Endothelial cell of umbilical vein (primary cell): Measurements from ENCODE around the gene FRY. TPM values are rescaled to one million over a fixed set of nuclear protein-coding genes. Genes with fewer than 3 reads are reported as not detected.

Experiments used
- BruUV-seq: library from RNA; stranded (reverse); fragments of 400-500 nt; replicated peaks from 2 replicates; lab custom pipeline; 2021; lab: Mats Ljungman, UMichigan
- CTCF ChIA-PET: fragments of 300-600, 350-600 bp; sonication (Branson Sonifier 250); formaldehyde crosslinking; loops from one replicate; lab custom pipeline; 2021; ENCODE audit warnings: antibody characterized with exemption, inconsistent platforms; lab: Charles Lee
- POLR2A ChIA-PET: fragments of 300-600, 350-600 bp; sonication (Branson Sonifier 250); formaldehyde crosslinking; loops from one replicate; lab custom pipeline; 2021; ENCODE audit warnings: antibody characterized with exemption, inconsistent platforms; lab: Charles Lee
- DNase-seq: peaks from one replicate; pipeline ENCODE4 v3.0.0-alpha.2; 2011; ENCODE audit warnings: low read depth, low spot score
- FAIRE-seq: peaks from 2 replicates; lab custom pipeline; 2011; peaks lifted over from hg19 to GRCh38; lab: Jason Lieb, UNC
- H2AFZ ChIP-seq: 2 replicates; pipeline ENCODE4 v1.6.0; 2012; ENCODE audit warnings: low read depth, low read length, control low read depth, inconsistent platforms
- H3K27ac ChIP-seq: 2 replicates; pipeline ENCODE4 v1.5.1; 2011; ENCODE audit warnings: low read depth, mild to moderate bottlenecking, control low read depth, low read length, moderate library complexity; ENCODE audit not compliant: insufficient read depth
- H3K27me3 ChIP-seq, 2 experiments: 2 replicates each; pipeline versions ENCODE4 v1.6.0 to v1.6.1; 2011; ENCODE audit warnings: low read length in 2 of 2, mixed read lengths in 1 of 2; ENCODE audit not compliant: control insufficient read depth in 2 of 2, insufficient read depth in 2 of 2
- H3K36me3 ChIP-seq, 2 experiments: 2 replicates in 1 of 2; 3 replicates in 1 of 2; pipeline ENCODE4 v1.5.1; 2011; ENCODE audit warnings: low read length in 2 of 2, mild to moderate bottlenecking in 1 of 2, moderate library complexity in 1 of 2; ENCODE audit not compliant: control insufficient read depth in 2 of 2, insufficient read depth in 2 of 2; ENCODE audit errors: extremely low read depth in 1 of 2
- H3K4me1 ChIP-seq: 3 replicates; pipeline ENCODE4 v1.5.1; 2011; ENCODE audit warnings: mild to moderate bottlenecking, low read length; ENCODE audit not compliant: control insufficient read depth, insufficient read depth; ENCODE audit errors: extremely low read depth
- H3K4me2 ChIP-seq: 2 replicates; pipeline ENCODE4 v1.6.1; 2011; ENCODE audit warnings: low read length, control low read depth, mixed read lengths; ENCODE audit not compliant: insufficient read depth
- H3K4me3 ChIP-seq, 3 experiments: fragments of 200-600 bp in 1 of 3; sonication (generic), shearing (Covaris generic) in 1 of 3; replicated peaks in 1 of 3; 2 replicates each; pipeline ENCODE4 v1.5.1; 2011 to 2016; ENCODE audit warnings: control low read depth in 3 of 3, low read length in 3 of 3, mild to moderate bottlenecking in 2 of 3, inconsistent platforms in 1 of 3, low read depth in 1 of 3, moderate library complexity in 1 of 3; ENCODE audit not compliant: insufficient read depth in 1 of 3
- H3K79me2 ChIP-seq: 2 replicates; pipeline ENCODE4 v1.6.0; 2012; ENCODE audit warnings: low read length, inconsistent platforms; ENCODE audit not compliant: control insufficient read depth, insufficient read depth
- H3K9ac ChIP-seq: replicated peaks from 2 replicates; pipeline ENCODE3; 2011; ENCODE audit warnings: low read length, control low read depth; ENCODE audit not compliant: insufficient read depth; ENCODE audit errors: extremely low read depth
- H3K9me1 ChIP-seq: replicated peaks from 3 replicates; pipeline ENCODE4 v1.6.0; 2011; ENCODE audit warnings: mild to moderate bottlenecking, low read length; ENCODE audit not compliant: control insufficient read depth, insufficient read depth; ENCODE audit errors: extremely low read depth
- H3K9me3 ChIP-seq: replicated peaks from 2 replicates; pipeline ENCODE4 v1.5.1; 2012; ENCODE audit warnings: low read length, inconsistent platforms; ENCODE audit not compliant: control insufficient read depth, insufficient read depth
- H4K20me1 ChIP-seq: replicated peaks from 2 replicates; pipeline ENCODE3; 2011; ENCODE audit warnings: mild to moderate bottlenecking, low read length; ENCODE audit not compliant: control insufficient read depth, insufficient read depth; ENCODE audit errors: extremely low read depth
- EZH2 ChIP-seq: IDR thresholded peaks from 2 replicates; pipeline ENCODE4 v1.6.1; 2012; ENCODE audit warnings: borderline replicate concordance, low read depth, mild to moderate bottlenecking, moderate library complexity, low read length, inconsistent platforms; ENCODE audit not compliant: severe bottlenecking
- FOS ChIP-seq: IDR thresholded peaks from 2 replicates; pipeline ENCODE4 v1.6.1; 2011; ENCODE audit warnings: mild to moderate bottlenecking, low read length, moderate library complexity, borderline replicate concordance; ENCODE audit not compliant: insufficient read depth
- GATA2 ChIP-seq: IDR thresholded peaks from 2 replicates; pipeline ENCODE4 v1.7.0; 2011; ENCODE audit warnings: low read depth, mild to moderate bottlenecking, moderate library complexity, mixed read lengths, low read length; ENCODE audit not compliant: insufficient read length, insufficient read depth
- JUN ChIP-seq: IDR thresholded peaks from 2 replicates; pipeline ENCODE4 v1.6.1; 2011; ENCODE audit warnings: borderline replicate concordance, low read depth; ENCODE audit not compliant: insufficient read length, insufficient read depth
- MYC ChIP-seq: IDR thresholded peaks from one replicate; pipeline ENCODE4 v1.6.1; 2011; ENCODE audit warnings: mild to moderate bottlenecking, low read depth, low read length
- POLR2A ChIP-seq: IDR thresholded peaks from 2 replicates; pipeline ENCODE4 v1.6.1; 2012; ENCODE audit warnings: low read depth, mild to moderate bottlenecking, control low read depth, low read length
- POLR2AphosphoS5 ChIP-seq: IDR thresholded peaks from 2 replicates; pipeline ENCODE4 v1.6.1; 2012; ENCODE audit warnings: low read depth, mild to moderate bottlenecking, control low read depth, low read length, moderate library complexity; ENCODE audit not compliant: insufficient read depth
- dilution Hi-C: fragments of 300-500 bp; cut with MboI; formaldehyde crosslinking; loops from one replicate; pipeline ENCODE4 v1.15.0; 2019; ENCODE audit warnings: low sequenced_read_pairs; ENCODE audit not compliant: extremely low pct_ligation_motif_present
- intact Hi-C: fragments of 100-400 bp; cut with micrococcal nuclease; formaldehyde crosslinking; loops from one replicate; pipeline ENCODE4 v1.10.0; 2022
- polyA plus RNA-seq, 4 experiments: library from polyadenylated mRNA; depleted of rRNA in 3 of 4; stranded (reverse) in 3 of 4; unstranded in 1 of 4; fragments of >200 nt; gene quantifications; 2 replicates each; pipeline versions ENCODE4 v1.2.1 to v1.2.3, GENCODE V29; 2011 to 2012; ENCODE audit warnings: missing spikeins in 1 of 4
- total RNA-seq: library from RNA; stranded (reverse); gene quantifications from 2 replicates; pipeline ENCODE4 v1.2.3, GENCODE V29; 2021
- TF ChIP-seq, protein P1 (sequence below): IDR thresholded peaks from 2 replicates; pipeline ENCODE4 v1.6.1; 2011; ENCODE audit not compliant: insufficient read depth, insufficient read length
- TF ChIP-seq, protein P2 (sequence below), 2 donors: IDR thresholded peaks; 1 replicate in 1 of 2; 2 replicates in 1 of 2; pipeline ENCODE4 v1.5.1; 2011; ENCODE audit warnings: low read length in 2 of 2, mild to moderate bottlenecking in 2 of 2, moderate library complexity in 2 of 2, control low read depth in 1 of 2, inconsistent platforms in 1 of 2, low read depth in 1 of 2; ENCODE audit not compliant: insufficient read depth in 1 of 2; ENCODE audit errors: extremely low read depth in 1 of 2

Gene FRY
- total and polyA plus RNA-seq, 2 donors (not counting 3 experiments of a cell fraction or from before 2014, with no cell fraction given) = 57.3 to 75.8 TPM

DNA sequence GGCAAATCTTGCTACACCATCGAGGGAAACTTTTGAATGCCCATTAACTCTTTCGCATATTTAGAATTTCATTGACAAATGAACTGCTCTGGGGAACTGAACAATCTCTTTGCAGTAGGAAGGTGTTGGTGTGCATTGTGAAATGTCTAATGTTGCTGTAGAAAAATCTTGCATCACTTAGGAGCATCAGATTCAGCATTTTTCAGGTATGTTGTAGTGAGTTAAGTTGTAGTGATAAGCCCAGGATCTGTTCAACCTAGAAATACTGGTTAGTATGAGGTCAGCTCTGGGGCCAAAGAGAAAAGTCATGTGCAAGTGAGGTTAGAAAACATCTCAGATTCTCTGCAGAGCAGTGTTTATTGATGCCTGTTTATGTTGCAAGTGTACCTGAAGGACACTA is 4.1 kb downstream of the FRY start:
- H3K79me2 ChIP-seq = no peaks in the 10 kb centered on the region
- no peaks in the 10 kb centered on the region for H3K9me3 ChIP-seq
- BruUV-seq = no TSS peak
- no peak overlapping the region for H3K4me2 ChIP-seq
- H2AFZ ChIP-seq = no peak overlapping the region
- no peak overlapping the region for H3K9ac ChIP-seq
- intact Hi-C loops (no loop called here), dilution Hi-C loops (no loop called here)
- ChIA-PET POLR2A (no interaction called here), CTCF (no interaction called here)
- H3K27ac ChIP-seq = no peak overlapping the region
- no peak overlapping the region for H3K4me3 ChIP-seq
- no peak for TF ChIP-seq EZH2
- TF ChIP-seq, protein P1, sequence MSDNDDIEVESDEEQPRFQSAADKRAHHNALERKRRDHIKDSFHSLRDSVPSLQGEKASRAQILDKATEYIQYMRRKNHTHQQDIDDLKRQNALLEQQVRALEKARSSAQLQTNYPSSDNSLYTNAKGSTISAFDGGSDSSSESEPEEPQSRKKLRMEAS = no peak
- TF ChIP-seq POLR2AphosphoS5 = no peak
- TF ChIP-seq JUN = no peak
- no peak for TF ChIP-seq POLR2A
- no peak for TF ChIP-seq GATA2
- TF ChIP-seq, protein P2, sequence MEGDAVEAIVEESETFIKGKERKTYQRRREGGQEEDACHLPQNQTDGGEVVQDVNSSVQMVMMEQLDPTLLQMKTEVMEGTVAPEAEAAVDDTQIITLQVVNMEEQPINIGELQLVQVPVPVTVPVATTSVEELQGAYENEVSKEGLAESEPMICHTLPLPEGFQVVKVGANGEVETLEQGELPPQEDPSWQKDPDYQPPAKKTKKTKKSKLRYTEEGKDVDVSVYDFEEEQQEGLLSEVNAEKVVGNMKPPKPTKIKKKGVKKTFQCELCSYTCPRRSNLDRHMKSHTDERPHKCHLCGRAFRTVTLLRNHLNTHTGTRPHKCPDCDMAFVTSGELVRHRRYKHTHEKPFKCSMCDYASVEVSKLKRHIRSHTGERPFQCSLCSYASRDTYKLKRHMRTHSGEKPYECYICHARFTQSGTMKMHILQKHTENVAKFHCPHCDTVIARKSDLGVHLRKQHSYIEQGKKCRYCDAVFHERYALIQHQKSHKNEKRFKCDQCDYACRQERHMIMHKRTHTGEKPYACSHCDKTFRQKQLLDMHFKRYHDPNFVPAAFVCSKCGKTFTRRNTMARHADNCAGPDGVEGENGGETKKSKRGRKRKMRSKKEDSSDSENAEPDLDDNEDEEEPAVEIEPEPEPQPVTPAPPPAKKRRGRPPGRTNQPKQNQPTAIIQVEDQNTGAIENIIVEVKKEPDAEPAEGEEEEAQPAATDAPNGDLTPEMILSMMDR (IDR thresholded peaks at IDR 0.05; ENCODE audit: extremely low read depth in 1 of 2, insufficient read depth in 1 of 2, low read depth in 1 of 2, low read length in 2 of 2) = no peak
- no peak for TF ChIP-seq FOS
- no peak for TF ChIP-seq MYC
- H4K20me1 ChIP-seq = no peaks in the 10 kb centered on the region
- no peak for DNase-seq
- no peaks in the 10 kb centered on the region for H3K27me3 ChIP-seq
- no peaks in the 10 kb centered on the region for H3K36me3 ChIP-seq
- no peak for FAIRE-seq
- H3K4me1 ChIP-seq = peaks cover 10% of the 10 kb centered on the region
- no peaks in the 10 kb centered on the region for H3K9me1 ChIP-seq
